Activated naive CD4-positive, alpha-beta T cell treated with anti-CD3 and anti-CD28 coated beads, Interleukin-2, amount 50 U/mL, for 16 hours (primary cell): ENCODE data around the gene DIS3L.
"Not testable (repeated sequence)": the region's sequence is repeated elsewhere in the genome, so short reads cannot be mapped to it uniquely, and the experiment has no call there.

Experiments used
- DNase-seq: peaks from one replicate; pipeline ENCODE4 v3.0.0-alpha.2; 2020

DIS3L gene

DNA sequence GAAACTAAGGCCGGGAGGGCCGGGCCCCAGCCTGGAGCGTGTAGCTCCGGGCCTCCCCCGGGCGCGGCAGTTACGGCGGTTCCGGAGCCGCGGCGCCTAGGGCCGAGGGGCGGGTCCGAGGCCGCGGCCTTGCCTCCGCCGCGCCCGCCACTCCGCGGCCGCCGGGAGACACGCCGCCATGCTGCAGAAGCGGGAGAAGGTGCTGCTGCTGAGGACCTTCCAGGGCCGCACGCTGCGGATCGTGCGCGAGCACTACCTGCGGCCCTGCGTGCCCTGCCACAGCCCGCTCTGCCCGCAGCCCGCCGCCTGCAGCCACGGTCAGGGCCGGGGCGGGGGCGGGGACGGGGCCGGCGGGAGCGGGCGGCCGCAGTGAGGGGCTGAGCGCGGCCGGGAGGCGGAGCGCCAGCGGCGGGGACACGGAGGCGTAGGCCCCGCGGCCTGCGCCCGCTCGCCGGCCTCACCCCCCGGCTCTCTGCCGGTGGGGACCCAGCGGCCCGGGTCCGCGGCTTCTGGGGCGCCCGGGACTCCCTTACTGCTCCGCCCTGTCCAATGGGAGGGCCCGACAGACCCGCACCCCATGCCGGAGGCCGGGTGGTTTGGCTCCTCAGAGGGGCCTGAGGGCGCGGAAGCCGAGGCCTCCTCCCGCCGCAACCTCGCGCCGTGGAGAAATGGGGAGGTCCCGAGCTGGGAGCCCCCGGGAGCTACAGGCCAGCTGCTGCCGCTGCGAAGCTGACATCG, at the start of gene DIS3L:
Gene DIS3L (plus strand): TSS at position 150 of the 738 bp plus-strand sequence. CDS start 29 bp downstream, at position 179.
- DNase-seq = peak; percentile 69

DNA sequence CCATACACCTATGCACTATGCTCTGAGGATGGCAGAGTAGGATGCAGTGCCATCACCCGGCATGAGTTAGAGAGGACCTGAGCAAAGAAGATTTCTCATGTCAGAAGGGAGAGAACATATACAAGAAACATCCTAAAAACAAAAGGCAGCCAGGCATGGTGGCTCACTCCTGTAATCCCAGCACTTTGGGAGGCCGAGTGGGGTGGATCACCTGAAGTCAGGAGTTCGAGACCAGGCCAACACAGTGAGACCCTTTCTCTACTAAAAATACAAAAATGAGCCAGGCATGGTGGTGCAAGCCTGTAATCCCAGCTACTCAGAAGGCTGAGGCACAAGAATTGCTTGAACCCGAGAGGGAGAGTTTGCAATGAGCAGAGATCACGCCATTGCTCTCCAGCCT, 47.5 kb upstream of the DIS3L start:
- not testable (repeated sequence) for DNase-seq

DNA sequence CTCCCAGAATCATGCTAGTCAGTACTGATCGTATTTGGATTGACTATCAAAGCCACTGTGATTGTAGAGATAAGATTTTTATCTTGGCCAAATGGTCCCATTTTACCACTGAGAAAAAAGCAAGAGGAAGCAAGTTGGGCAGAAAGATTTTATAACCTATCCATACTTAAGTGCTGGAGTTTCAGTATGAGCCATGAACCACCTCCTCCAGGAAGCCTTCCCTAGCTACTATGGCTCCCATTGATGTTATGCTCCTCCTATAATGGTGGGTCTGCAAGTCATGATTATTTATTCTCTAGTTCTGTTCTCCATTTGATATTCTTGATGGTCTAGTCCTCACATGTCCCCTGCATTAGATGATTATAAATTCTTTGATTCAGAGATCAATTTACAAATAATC, 46.4 kb upstream of the DIS3L start:
- DNase-seq = no peak

DNA sequence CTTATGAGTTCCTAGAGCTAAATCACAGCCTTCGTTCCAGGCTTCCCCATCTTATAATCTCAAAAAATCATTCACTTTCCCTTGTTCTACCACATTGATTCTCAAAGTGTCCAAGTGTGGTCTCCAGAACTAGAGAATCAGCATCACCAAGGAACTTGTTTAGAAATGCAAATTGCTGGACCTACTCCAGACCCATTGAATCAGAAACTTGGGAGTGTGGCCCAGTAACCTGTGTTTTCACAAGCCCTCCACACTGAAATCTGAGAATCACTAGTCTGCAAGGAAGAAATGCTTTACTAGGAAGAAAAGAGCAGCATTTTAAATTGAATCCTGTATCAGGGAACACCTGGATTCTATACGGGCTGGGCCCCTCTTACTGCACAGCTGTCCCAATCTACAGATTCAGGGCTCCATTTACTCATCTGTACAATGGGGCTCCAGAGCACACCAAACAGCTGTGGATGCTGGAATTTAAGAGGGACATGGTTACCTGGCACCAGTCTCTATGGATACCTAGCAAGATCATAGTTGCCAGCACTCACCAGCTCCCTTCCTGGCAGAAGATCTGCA, 43.7 kb upstream of the DIS3L start:
- no peak for DNase-seq

DNA sequence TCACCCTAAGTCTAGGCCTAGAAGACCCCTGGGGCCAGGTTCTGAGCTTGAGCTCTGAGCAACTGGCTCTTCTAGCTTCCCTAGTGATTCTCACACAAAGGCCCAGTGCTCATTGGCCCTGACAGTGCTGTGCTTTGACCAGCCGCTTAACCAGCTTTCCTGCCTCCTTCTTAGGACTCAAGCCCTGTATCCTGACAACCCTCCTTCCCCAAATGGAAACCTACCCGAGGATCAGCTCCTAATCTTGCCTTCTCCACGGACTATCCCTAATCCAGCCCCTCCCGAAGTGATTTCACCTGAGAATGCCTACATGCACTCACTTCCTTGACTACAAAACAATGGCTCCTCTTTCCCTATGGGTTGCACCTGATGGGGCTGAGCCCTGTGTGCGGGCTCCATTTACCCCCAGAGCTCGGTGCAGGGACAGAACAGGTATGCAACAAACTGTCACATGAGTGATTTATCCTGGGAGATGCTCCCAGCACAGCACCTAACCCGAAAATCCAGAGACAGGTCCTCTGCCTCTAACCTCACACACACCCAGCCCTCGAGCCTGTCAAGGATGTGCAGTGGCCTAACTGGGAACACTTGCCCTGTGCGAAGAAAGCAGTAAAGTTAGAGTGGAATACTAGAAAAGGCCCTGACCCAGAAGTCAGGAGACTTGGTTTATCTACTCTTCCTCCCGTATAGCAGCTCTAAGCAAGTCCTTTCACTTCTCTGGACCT, 42.1 kb upstream of the DIS3L start:
- no peak for DNase-seq

DNA sequence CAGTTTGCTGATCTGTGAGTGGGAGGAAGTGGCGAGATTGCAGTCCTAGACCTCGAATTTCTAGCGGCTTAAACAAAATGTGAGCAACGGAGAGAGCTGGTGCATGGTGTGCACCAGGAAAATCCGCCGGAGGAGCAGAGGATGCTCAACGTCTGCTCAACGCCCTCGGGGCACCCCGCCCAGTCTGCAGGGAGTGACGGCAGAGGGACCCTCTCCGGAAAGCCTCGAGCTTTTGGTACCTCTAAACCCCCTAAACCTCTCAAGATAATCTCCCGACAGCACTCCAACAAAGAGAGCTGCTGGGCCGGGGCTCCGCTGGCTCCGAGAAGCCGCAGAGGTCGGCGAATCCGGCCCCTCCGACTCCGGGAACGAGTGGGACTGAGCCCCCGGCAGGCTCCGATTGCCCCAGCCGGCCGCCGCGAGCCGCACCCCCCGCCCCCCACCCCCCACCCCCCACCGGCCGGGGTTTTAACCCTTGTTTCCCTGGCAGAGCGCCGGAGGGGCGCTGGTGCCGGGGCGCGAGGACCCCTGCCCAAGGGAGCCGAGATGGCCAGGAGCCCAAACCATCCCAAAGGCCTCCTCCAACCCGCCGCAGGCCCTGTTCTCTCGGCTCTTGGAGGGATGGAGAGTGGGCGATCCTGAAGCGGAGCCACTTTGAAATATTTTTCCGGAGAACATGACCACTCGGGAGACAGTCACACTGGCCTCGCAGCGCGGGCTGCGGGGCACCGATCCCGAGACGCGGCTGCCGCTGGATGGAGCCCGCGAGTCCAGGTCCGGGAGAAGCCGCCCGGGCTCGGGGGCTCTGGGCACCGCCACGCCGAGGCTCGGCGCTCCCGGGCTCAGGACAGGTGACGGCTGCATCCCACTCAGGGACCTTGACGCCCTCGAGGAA, 41.3 kb upstream of the DIS3L start:
- DNase-seq = peak; percentile 52

DNA sequence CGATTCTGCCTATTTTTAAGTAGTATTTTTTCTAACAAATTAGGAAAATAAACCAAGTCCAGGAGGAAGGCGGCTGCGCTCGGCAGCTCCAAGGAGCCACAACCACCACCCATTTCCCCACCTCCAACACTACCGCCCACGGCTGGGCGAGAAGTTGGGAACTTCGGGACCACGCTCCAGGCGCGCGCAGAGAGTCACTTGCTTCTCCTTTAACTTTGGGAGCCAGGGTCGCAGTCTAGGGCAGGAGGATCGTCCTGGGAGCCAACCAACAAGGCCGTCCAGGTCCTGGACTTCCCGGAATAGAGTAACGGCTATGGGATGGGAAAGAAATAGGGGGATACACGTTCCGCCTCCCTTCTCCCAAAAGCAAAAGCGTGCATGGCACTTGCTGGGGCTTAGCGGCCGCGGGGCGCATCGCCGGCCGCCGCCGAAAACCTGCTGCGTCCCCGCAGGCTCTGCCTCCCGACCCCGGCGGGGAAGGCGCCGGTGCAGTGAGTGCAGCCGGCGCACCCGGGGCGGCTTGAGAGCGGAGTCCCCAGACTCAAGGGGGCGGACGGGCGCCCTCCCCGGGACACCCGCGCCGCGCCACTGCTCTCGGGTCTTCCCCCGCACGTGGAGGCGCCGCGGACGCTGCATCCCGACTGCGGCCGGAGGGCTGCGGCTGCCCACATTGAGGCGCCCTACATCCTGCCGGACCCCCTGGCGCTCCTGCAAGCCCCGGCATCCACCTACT, 40.5 kb upstream of the DIS3L start:
- peak; percentile 26 for DNase-seq

DNA sequence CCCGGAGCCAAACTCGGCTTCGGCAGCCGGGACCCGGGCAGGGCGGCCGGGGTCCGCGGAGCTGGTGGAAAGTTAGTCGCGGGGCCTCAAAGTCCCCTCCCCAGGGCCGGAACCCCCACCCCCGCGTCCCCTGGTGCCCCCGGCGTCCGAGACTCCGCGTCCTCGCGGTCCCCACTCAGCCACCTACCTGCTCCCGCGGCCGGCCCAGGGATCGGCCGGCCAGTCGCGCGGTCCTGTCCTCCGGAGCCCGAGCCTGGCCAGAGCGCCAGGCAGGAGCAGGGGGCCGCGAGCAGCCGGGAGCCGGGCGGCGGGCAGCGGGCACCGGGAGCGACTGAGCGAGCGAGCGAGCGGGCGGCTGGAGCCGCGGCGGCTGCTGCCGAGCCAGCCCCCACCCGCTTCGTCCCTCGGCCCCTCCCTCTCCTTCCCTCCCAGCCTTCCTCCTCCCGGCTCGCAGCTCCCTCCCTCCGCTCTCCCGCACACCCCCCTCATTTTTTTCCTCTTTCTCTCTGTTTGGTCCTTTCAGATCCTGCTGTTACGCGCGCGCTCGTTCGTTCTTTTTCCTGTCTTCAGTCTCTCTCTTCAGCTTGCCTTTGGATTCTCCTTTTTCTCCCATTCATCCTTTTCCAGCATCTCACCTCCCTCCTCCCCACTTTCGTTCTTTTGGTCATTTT, 39.8 kb upstream of the DIS3L start, which contains the start of gene MEGF11:
Gene MEGF11 (minus strand): TSS at position 333 of the 671 bp plus-strand sequence. CDS start 125,347 bp downstream, outside the sequence.
- no peak for DNase-seq

DNA sequence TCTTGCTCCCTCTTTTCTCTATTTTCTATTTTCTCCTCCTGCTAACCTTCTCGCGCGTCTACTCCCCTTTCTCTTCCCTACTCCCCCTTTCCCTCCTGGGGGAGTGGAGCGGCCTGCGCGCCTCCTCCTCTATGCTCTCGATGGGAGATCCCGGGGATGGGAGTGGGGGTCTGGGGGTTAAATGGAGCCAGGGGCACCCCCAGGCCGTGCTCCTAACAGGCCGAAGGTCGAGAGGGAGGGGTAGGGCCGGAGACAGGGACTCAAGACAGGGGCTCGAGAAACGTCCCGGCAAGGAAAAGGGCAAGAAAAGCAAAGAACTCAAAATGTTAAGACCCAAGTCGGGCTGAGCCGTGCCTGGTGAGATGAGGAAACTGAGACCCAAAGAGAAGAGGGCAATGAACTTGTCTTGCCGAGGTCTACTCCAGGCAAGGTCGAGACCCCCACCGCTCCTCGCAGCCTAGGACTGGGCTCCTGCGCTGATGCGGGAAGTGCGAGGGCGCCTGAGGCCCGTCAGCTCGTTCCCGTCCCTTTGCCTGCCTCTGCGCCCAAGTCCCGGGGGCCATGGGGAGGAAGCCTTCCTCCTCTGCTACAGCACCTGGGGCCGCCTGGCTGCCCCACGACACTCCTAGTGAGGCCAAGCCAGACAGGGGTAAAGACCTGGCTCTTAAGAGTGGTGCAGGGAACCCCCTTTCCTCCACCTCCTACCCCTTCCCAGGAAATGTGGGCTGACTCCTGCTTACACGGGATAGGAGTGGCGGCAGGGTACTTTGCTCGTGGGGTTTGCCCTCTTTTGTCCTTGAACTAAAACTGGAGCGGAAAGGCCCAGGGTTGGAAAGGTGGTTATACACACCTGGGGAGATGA, 39.0 kb upstream of the DIS3L start:
- no peak for DNase-seq

DNA sequence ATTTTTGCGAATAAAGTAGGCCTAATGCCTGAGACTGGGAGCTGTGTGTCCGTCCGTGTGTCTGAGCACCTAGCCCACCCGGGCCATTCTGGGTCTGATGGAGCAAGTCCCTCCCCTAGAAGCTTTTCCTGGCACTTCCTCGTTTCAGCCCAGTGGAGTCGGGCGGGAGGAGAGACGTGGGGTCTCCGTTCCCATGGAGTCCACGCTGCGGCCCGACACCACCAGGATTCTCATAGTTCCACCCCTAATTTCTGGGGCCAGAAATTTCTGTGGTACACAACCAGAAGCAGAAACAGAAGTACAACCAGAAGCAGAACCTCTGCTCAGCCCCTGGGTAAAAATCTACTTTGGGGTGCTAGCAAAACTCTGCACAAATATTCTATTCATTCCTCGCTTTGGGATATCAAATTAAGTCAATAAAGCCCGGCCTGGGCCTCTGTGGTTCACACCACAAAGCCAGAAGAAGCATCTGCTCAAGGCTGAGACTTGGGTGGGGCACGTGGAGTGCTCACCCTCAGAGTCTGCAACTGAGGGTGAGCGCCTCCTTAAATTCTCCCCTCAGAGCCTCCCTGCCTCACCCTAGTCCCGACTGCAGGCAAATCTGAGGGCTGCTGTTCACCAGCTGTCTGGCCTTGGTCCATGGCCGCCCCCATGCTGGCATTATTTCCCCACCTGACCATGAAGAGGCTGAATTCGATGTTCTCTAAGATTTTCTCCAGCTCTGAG, 38.3 kb upstream of the DIS3L start:
- DNase-seq = no peak

DNA sequence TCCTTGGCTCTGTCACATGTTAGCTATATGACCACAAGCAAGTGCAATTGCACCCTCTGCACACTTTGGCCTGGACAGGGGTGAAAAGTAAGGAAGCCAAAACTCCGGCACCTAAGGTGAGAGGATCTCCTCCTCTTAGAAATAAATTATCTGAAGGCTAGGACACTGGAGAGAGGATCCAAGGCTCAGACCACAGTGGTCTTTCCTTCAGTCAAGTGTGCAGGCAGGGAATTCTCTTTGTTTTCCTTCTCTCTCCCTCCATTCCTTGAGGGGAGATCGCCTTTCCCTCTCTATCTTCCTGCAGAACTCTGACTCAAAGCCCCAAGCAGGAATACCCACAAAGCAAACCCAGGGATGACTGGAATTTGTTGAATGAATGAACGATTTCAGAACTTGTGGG, 36.7 kb upstream of the DIS3L start:
- DNase-seq = no peak

DNA sequence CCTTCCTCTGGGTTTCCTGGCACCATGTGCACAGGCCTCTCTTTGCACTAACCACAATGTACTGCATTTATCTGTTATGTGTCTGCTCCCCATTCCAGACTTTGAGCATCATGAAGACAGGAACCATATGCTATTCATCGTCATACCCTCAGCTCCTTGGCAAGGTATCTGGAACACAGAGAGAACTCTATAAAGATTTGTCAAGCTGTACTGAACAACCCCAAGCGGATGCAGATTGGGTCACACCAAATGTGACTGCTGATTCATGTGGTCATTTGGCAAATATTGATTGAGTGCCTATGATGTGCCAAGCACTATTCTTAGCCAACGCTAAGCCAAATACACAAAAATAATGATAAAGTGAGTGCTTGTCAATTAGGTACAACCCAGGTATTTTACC, 32.3 kb upstream of the DIS3L start:
- DNase-seq = no peak

DNA sequence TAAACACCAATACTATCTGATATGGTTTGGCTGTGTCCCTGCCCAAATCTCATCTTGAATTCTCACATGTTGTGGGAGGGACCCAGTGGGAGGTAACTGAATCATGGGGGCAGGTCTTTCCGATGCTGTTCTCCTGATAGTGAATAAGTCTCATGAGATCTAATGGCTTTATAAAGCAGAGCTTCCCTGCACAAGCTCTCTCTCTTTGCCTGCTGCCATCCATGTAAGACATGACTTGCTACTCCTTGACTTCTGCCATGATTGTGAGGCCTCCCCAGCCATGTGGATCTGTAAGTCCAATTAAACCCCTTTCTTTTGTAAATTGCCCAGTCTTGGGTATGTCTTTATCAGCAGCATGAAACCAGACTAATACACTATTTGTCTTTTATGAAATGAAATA, 30.5 kb upstream of the DIS3L start:
- not testable (repeated sequence) for DNase-seq

DNA sequence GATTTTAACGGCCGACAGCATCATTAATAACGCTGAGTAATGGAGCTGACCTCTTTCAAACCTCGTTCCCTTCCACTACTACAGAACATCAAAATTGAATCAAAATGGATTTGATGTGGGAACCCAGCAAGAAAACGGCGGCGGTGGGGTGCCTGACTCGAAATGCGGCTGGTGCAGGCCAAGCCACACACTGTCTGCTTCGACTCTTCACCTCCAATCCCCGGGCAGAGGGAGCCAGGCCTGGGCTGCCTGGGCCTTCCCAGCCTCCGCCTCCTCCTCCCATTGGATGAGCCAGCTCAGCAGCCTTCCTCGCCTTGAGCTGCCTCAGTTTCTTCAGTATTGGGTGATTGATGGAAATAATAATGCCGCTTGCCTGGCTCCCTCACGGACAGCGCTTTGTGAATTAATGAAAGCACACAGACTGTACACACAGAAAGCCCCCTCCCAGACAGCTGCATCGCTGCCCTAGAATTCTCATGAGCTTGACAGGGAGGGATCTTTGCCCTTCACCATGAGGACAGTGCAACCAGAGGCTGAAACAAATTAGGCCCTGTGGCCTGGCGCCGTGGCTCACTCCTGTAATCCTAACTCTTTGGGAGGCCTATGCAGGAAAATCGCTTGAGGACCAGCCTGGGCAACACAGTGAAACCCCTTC, 28.4 kb upstream of the DIS3L start:
- no peak for DNase-seq

DNA sequence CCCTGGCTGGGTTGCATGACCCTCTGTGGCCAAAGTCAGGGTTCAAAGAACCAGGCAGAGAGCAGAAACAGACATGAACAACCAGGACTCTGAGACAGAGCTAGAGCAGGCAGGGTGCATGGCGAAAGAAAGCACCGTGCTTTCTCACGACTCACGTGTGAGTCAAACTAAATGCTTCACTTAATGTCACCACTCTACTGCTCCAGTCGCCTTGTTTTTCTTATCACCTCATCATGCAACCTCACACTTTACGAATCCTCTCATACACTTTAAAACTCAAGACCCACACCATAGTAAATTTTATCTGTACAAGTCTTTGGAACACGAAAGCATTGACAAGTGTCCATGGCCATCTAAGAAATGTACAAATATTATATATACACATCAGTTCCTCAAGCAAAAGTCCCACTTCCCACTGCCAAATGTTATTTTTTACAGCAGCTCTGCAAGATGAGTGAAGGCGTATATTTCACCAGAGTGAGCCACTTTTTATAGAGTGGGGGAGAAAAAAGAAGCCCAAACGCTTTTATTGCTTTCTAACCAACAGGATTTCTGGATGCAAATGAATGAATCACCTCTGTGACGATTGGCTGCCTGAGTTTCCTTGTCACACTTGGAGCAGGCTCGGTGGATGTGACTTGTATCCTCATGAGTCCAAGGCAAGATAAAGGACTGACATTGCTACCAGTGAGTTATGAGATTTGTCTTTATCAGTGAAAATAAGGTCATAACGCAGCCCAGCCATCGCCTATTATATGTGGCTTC, 23.9 kb upstream of the DIS3L start:
- no peak for DNase-seq

DNA sequence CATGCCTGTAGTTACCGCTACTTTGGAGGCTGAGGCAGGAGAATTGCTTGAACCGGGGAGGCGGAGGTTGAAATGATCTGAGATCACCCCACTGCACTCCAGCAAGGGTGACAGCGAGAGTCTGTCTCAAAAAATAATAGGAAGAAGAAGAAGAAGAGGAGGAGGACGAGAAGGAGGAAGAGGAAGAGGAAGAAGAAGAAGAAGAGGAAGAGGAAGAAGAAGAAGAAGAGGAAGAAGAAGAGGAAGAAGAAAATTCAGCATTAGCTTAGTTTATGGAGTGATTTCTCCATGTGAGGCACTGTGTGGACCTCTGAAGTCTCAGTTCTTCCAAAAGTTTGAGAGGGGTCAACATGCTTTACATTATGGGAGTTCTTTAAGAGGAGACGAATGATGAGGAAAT, 22.4 kb upstream of the DIS3L start:
- no peak for DNase-seq

DNA sequence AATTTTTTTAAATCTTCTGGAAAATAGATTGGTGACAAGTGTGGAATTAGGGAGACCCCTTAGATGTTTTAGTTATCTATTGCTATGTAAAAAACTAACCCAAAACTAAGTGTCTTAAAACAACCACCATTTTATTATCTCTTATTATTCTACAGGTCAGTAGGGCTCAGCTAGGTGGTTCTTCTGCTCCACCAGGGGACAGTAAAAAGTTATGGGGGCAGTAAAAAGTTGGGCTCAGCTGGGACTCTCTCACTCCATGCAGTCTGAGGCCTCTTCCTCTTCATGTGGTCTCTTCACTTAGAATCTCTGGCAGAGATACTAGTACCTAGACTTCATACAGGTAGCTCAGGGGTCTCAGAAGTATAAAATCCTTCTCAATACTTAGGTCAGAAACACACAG, 18.0 kb upstream of the DIS3L start:
- DNase-seq = no peak

DNA sequence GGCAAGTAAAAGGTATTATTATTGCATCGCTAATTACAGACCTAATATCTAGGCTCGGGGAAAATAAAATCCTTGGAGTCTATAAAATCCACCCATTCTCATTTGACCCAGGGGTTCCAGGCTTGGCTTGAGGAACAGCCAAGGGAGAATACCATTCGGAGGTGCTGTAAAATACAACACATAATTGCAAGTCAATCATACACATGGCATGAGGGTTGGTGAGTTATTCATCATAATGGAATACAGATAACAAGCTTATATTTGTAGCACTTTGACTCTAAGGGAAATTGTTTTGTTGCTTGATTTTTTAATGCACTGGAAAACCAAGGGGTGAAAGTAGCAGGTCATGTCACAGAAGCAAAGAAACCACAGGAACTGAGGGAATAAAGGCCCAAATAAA, 16.8 kb upstream of the DIS3L start:
- no peak for DNase-seq

DNA sequence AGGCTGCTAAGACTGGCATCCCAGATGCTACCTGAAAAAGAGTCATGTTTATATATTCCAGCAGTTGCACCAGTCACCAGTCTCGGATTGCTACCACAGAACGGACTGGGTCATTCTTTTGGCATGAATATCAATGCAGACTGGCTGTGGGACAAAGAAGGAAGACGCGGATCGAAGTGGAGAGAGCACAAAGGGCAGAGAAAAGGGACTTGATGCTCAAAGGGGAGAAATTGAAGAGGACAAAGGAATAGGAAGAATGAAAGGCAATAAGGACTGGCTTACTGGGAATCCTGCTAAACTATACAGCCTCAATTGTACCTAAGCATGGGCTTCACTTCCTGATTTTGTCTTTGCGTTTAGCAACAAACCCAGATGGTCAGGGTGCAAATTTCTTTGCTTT, 15.3 kb upstream of the DIS3L start:
- no peak for DNase-seq
